H1 (cell line): ENCODE measurements around the gene PRR5L. TPM values are rescaled to one million over a fixed set of nuclear protein-coding genes. Genes with fewer than 3 reads are reported as not detected.

Source experiments
- CTCF ChIA-PET: fragments of 300-600 bp; sonication (Branson Sonifier 250); formaldehyde crosslinking; loops from one replicate; lab custom pipeline; 2021; ENCODE audit not compliant: partially characterized antibody; lab: Charles Lee
- POLR2A ChIA-PET: fragments of 300-600 bp; sonication (Branson Sonifier 250); formaldehyde crosslinking; loops from one replicate; lab custom pipeline; 2021; ENCODE audit warnings: inconsistent platforms; ENCODE audit not compliant: partially characterized antibody; lab: Charles Lee
- DNase-seq, 2 experiments: peaks; one replicate each; pipeline versions ENCODE4 v3.0.0 to v3.0.0-alpha.2; 2010 to 2022; ENCODE audit warnings: low spot score in 2 of 2, low read depth in 1 of 2, mixed read lengths in 1 of 2
- FAIRE-seq: peaks from 2 replicates; lab custom pipeline; 2011; peaks lifted over from hg19 to GRCh38; lab: Jason Lieb, UNC
- H2AFZ ChIP-seq: 2 replicates; pipeline ENCODE4 v1.8.1; 2012; ENCODE audit warnings: low read length, inconsistent platforms
- H2AK5ac ChIP-seq: 2 replicates; pipeline ENCODE4 v1.6.1; 2013; ENCODE audit warnings: low read depth, low read length
- H2BK120ac ChIP-seq: replicated peaks from 2 replicates; pipeline ENCODE3; 2013; ENCODE audit warnings: low read depth, low read length, inconsistent platforms
- H2BK12ac ChIP-seq: 2 replicates; pipeline ENCODE4 v1.6.1; 2013; ENCODE audit warnings: low read depth, low read length
- H2BK15ac ChIP-seq: 2 replicates; pipeline ENCODE4 v1.6.1; 2013; ENCODE audit warnings: low read length
- H2BK20ac ChIP-seq: 2 replicates; pipeline ENCODE4 v1.6.1; 2013; ENCODE audit warnings: low read length
- H2BK5ac ChIP-seq: 2 replicates; pipeline ENCODE4 v1.6.1; 2013; ENCODE audit warnings: low read depth, low read length
- H3K14ac ChIP-seq: 2 replicates; pipeline ENCODE4 v1.6.1; 2013; ENCODE audit warnings: inconsistent platforms; ENCODE audit not compliant: insufficient read length
- H3K18ac ChIP-seq: 2 replicates; pipeline ENCODE4 v1.6.1; 2013; ENCODE audit warnings: low read length; ENCODE audit errors: extremely low read depth
- H3K23ac ChIP-seq: 2 replicates; pipeline ENCODE4 v1.6.1; 2013; ENCODE audit warnings: inconsistent platforms; ENCODE audit not compliant: insufficient read length
- H3K23me2 ChIP-seq: 2 replicates; pipeline ENCODE4 v1.6.1; 2013; ENCODE audit warnings: low read depth, low read length
- H3K27ac ChIP-seq: 2 replicates; pipeline ENCODE4 v1.6.1; 2011; ENCODE audit warnings: low read depth, low read length, inconsistent platforms
- H3K27me3 ChIP-seq, 4 experiments: replicated peaks in 1 of 4; 1 replicate in 1 of 4; 2 replicates in 3 of 4; pipeline versions ENCODE4 v1.6.1 to v1.8.1; 2011 to 2013; ENCODE audit warnings: low read length in 3 of 4, mild to moderate bottlenecking in 3 of 4, inconsistent platforms in 2 of 4, mixed read lengths in 2 of 4, moderate library complexity in 1 of 4; ENCODE audit not compliant: control insufficient read depth in 3 of 4, insufficient read depth in 3 of 4; ENCODE audit errors: extremely low read depth in 1 of 4
- H3K36me3 ChIP-seq, 4 experiments: 2 replicates each; pipeline versions ENCODE4 v1.6.1 to v1.8.1; 2011 to 2013; ENCODE audit warnings: mild to moderate bottlenecking in 4 of 4, low read length in 3 of 4, moderate library complexity in 2 of 4, control low read depth in 1 of 4, inconsistent platforms in 1 of 4; ENCODE audit not compliant: insufficient read depth in 4 of 4, control insufficient read depth in 2 of 4
- H3K4ac ChIP-seq: replicated peaks from 2 replicates; pipeline ENCODE3; 2013; ENCODE audit warnings: low read length, low read depth, mixed read lengths, inconsistent platforms; ENCODE audit not compliant: insufficient read length
- H3K4me1 ChIP-seq, 4 experiments: replicated peaks in 1 of 4; 1 replicate in 1 of 4; 2 replicates in 3 of 4; pipeline versions ENCODE4 v1.6.1 to v1.8.1; 2011 to 2013; ENCODE audit warnings: low read length in 3 of 4, inconsistent platforms in 2 of 4, mixed read lengths in 1 of 4; ENCODE audit not compliant: insufficient read depth in 4 of 4, control insufficient read depth in 3 of 4
- H3K4me2 ChIP-seq, 2 experiments: 2 replicates each; pipeline versions ENCODE4 v1.6.1 to v1.8.1; 2011 to 2013; ENCODE audit warnings: low read depth in 2 of 2, low read length in 2 of 2, control low read depth in 1 of 2, inconsistent platforms in 1 of 2, mild to moderate bottlenecking in 1 of 2; ENCODE audit not compliant: insufficient read depth in 1 of 2
- H3K4me3 ChIP-seq, 4 experiments: fragments of 200-600, 300-600 bp in 1 of 4; sonication (generic), shearing (Covaris generic), sonication (Bioruptor Twin) in 1 of 4; 2 replicates each; pipeline versions ENCODE4 v1.5.1 to v1.8.1; 2011 to 2016; ENCODE audit warnings: low read length in 4 of 4, low read depth in 3 of 4, control low read depth in 2 of 4, inconsistent platforms in 2 of 4, mild to moderate bottlenecking in 2 of 4, mixed read lengths in 1 of 4, moderate library complexity in 1 of 4; ENCODE audit not compliant: insufficient read depth in 2 of 4; ENCODE audit errors: extremely low read depth in 1 of 4
- H3K56ac ChIP-seq: replicated peaks from 2 replicates; pipeline ENCODE3; 2013; ENCODE audit warnings: low read depth, mild to moderate bottlenecking, mixed read lengths, low read length, inconsistent platforms; ENCODE audit not compliant: insufficient read length
- H3K79me1 ChIP-seq: 2 replicates; pipeline ENCODE4 v1.6.1; 2013; ENCODE audit warnings: low read depth, low read length, control low read depth
- H3K79me2 ChIP-seq, 2 experiments: 2 replicates each; pipeline versions ENCODE4 v1.6.1 to v1.8.1; 2012 to 2013; ENCODE audit warnings: low read length in 2 of 2, mild to moderate bottlenecking in 2 of 2, inconsistent platforms in 1 of 2; ENCODE audit not compliant: insufficient read depth in 2 of 2, control insufficient read depth in 1 of 2
- H3K9ac ChIP-seq, 4 experiments: replicated peaks in 1 of 4; 1 replicate in 1 of 4; 2 replicates in 3 of 4; pipeline versions ENCODE4 v1.6.1 to v1.8.1; 2011 to 2013; ENCODE audit warnings: low read depth in 3 of 4, low read length in 3 of 4, control low read depth in 2 of 4, mild to moderate bottlenecking in 2 of 4, moderate library complexity in 2 of 4, inconsistent platforms in 1 of 4; ENCODE audit errors: extremely low read depth in 1 of 4
- H3K9me3 ChIP-seq, 2 experiments: 2 replicates each; pipeline versions ENCODE4 v1.6.1 to v1.8.1; 2012 to 2013; ENCODE audit warnings: mild to moderate bottlenecking in 2 of 2, moderate library complexity in 2 of 2, control low read depth in 1 of 2, inconsistent platforms in 1 of 2, low read depth in 1 of 2, low read length in 1 of 2, mixed read lengths in 1 of 2; ENCODE audit not compliant: insufficient read depth in 2 of 2
- H4K20me1 ChIP-seq, 2 experiments: replicated peaks in 1 of 2; 2 replicates each; pipeline versions ENCODE3 to v1.8.1; 2011 to 2013; ENCODE audit warnings: inconsistent platforms in 2 of 2, low read length in 2 of 2, mild to moderate bottlenecking in 1 of 2; ENCODE audit not compliant: insufficient read depth in 2 of 2, control insufficient read depth in 1 of 2
- H4K5ac ChIP-seq: 2 replicates; pipeline ENCODE4 v1.6.1; 2013; ENCODE audit warnings: low read length, low read depth, mixed read lengths, inconsistent platforms; ENCODE audit not compliant: insufficient read length
- H4K8ac ChIP-seq: 2 replicates; pipeline ENCODE4 v1.8.0; 2013; ENCODE audit warnings: mild to moderate bottlenecking, moderate library complexity, low read length, inconsistent platforms; ENCODE audit not compliant: insufficient read depth; ENCODE audit errors: extremely low read depth
- H4K91ac ChIP-seq: replicated peaks from 2 replicates; pipeline ENCODE3; 2013; ENCODE audit warnings: low read length, mixed read lengths, inconsistent platforms; ENCODE audit not compliant: insufficient read length
- CBX8 ChIP-seq: fragments of 300-800, 300-1000 bp; sonication (generic); IDR thresholded peaks from 2 replicates; pipeline ENCODE4 v1.7.1; 2016; ENCODE audit warnings: low read depth, low read length, borderline replicate concordance
- CTBP2 ChIP-seq: IDR thresholded peaks from 2 replicates; pipeline ENCODE4 v1.7.0; 2011; ENCODE audit warnings: borderline replicate concordance, mild to moderate bottlenecking, moderate library complexity, mixed read lengths, low read length; ENCODE audit not compliant: insufficient read depth, insufficient read length
- GTF2F1 ChIP-seq: IDR thresholded peaks from 2 replicates; pipeline ENCODE4 v1.6.1; 2012; ENCODE audit warnings: low read depth, low read length, improper control_type of control experiment, borderline replicate concordance
- JUN ChIP-seq: IDR thresholded peaks from 2 replicates; pipeline ENCODE4 v1.6.1; 2011; ENCODE audit warnings: low read depth, mild to moderate bottlenecking, improper control_type of control experiment, low read length
- KDM4A ChIP-seq: IDR thresholded peaks from one replicate; pipeline ENCODE4 v1.7.1; 2012; ENCODE audit warnings: low read depth, mild to moderate bottlenecking, moderate library complexity, low read length, inconsistent platforms; ENCODE audit not compliant: severe bottlenecking
- PHF8 ChIP-seq: fragments of 200-600 bp; sonication (generic); conservative IDR thresholded peaks from 2 replicates; pipeline ENCODE4 v1.7.1; 2012; ENCODE audit warnings: low read depth, mild to moderate bottlenecking, inconsistent platforms, low read length, moderate library complexity
- POLR2A ChIP-seq, 2 experiments: IDR thresholded peaks; 1 replicate in 1 of 2; 2 replicates in 1 of 2; pipeline ENCODE4 v1.6.1; 2011; ENCODE audit warnings: low read depth in 2 of 2, low read length in 2 of 2, mild to moderate bottlenecking in 2 of 2; ENCODE audit errors: control extremely low read depth in 1 of 2
- SIN3A ChIP-seq, 2 experiments: IDR thresholded peaks in 1 of 2; conservative IDR thresholded peaks in 1 of 2; 2 replicates each; pipeline ENCODE4 v1.6.1; 2011 to 2012; ENCODE audit warnings: low read length in 2 of 2, improper control_type of control experiment in 1 of 2, low read depth in 1 of 2, mild to moderate bottlenecking in 1 of 2
- SIRT6 ChIP-seq: IDR thresholded peaks from one replicate; pipeline ENCODE4 v1.7.1; 2012; ENCODE audit warnings: low read length, inconsistent platforms
- SIX5 ChIP-seq: IDR thresholded peaks from 2 replicates; pipeline ENCODE4 v1.6.1; 2011; ENCODE audit warnings: mild to moderate bottlenecking, low read depth, low read length
- SP4 ChIP-seq: IDR thresholded peaks from 2 replicates; pipeline ENCODE4 v1.6.1; 2012; ENCODE audit warnings: low read length, inconsistent platforms
- TAF7 ChIP-seq: optimal IDR thresholded peaks from 2 replicates; pipeline ENCODE3; 2011; ENCODE audit warnings: low read depth, mild to moderate bottlenecking, inconsistent platforms, low read length, moderate library complexity, borderline replicate concordance
- TBP ChIP-seq: IDR thresholded peaks from 2 replicates; pipeline ENCODE4 v1.6.1; 2011; ENCODE audit warnings: low read depth, low read length, improper control_type of control experiment
- WGBS, 2 experiments: shearing (Covaris generic) in 1 of 2; methylation state at CpG; one replicate each; pipeline versions ENCODE4 v1.1.6 to v1.1.7; 2013 to 2015; ENCODE audit warnings: low lambda C conversion rate in 2 of 2, mixed read lengths in 2 of 2, inconsistent platforms in 1 of 2, low coverage in 1 of 2, missing lambda C conversion rate in 1 of 2; ENCODE audit not compliant: insufficient replicate concordance in 2 of 2, insufficient coverage in 1 of 2, insufficient read length in 1 of 2; ENCODE audit errors: extremely low coverage in 1 of 2, missing lambda C conversion rate in 1 of 2; 5-methylcytosine and 5-hydroxymethylcytosine counted together
- polyA plus RNA-seq, 7 experiments: library from polyadenylated mRNA; depleted of rRNA in 3 of 7; stranded (reverse) in 5 of 7; unstranded in 2 of 7; fragments of >200 nt in 5 of 7; fragments of 200-250 nt in 2 of 7; gene quantifications; 1 replicate in 5 of 7; 2 replicates in 1 of 7; 4 replicates in 1 of 7; pipeline versions ENCODE4 v1.2.1 to v1.2.3, GENCODE V29; 2011 to 2013; ENCODE audit warnings: missing spikeins in 2 of 7, mixed read lengths in 2 of 7
- total RNA-seq: library from RNA; stranded (reverse); fragmentation: NEBNext Ultra II Directional; extraction: Animal tissue kit (Norgen Biotek cat#: 25700); gene quantifications from 2 replicates; pipeline ENCODE4 v1.2.1, GENCODE V29; 2021

Gene PRR5L
- total and polyA plus RNA-seq, 2 of the 8 experiments (the other 6 are each of a cell fraction or from before 2014, with no cell fraction given) = 6.6 to 10.1 TPM

DNA sequence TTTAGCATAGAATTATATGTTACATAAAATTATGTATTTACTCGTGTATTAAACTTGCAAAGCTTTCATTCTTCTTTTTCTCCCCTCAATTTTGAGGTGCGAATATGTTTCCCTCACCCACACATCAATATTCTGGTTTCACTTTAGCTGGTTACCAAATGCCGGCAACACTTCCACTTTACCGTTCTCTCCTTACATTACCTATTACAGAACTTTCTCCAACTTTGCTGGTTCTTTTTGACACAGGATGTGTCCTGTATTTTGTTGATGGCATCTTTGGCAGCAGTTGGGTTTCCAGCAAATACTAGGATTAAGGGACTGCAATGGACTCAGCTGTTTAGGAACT, 84.9 kb downstream of the PRR5L start:
- H2AFZ ChIP-seq = no peak overlapping the region
- H3K18ac ChIP-seq = no peak overlapping the region
- no peak overlapping the region for H4K91ac ChIP-seq
- H3K36me3 ChIP-seq = no peaks in the 10 kb centered on the region
- 84% methylated on average over 4 of the region's 4 CpGs; no CpG with 5 or more reads in 1 of the 2 experiments for WGBS, 2 experiments
- H3K27ac ChIP-seq = no peak overlapping the region
- no peak overlapping the region for H2BK12ac ChIP-seq
- peaks cover 0 to 3% (median 1%) of the 10 kb centered on the region in 4 experiments; a peak in 1 of 7 replicates for H3K4me1 ChIP-seq
- H2BK15ac ChIP-seq = no peak overlapping the region
- H4K5ac ChIP-seq = no peak overlapping the region
- peaks cover 10% of the 10 kb centered on the region for H3K23me2 ChIP-seq
- no peak overlapping the region for H3K23ac ChIP-seq
- DNase-seq = no peak
- no peak overlapping the region for H4K8ac ChIP-seq
- no peak overlapping the region for H3K56ac ChIP-seq
- FAIRE-seq = no peak
- H3K79me1 ChIP-seq = no peaks in the 10 kb centered on the region
- CTCF ChIA-PET = interaction anchor here (1.0 to 2.6 kb wide), 5 partner anchors 8 to 112 kb away, joined by 4 to 8 read pairs (median 4); no protein-coding TSS in a partner anchor
- no peak overlapping the region for H2BK20ac ChIP-seq
- peaks cover 5 to 18% (median 15%) of the 10 kb centered on the region in 4 experiments for H3K27me3 ChIP-seq
- H3K4me2 ChIP-seq = no peak overlapping the region
- H3K14ac ChIP-seq = no peak overlapping the region
- no peak overlapping the region for H2BK120ac ChIP-seq
- H3K79me2 ChIP-seq = no peaks in the 10 kb centered on the region
- no peak overlapping the region for H3K9ac ChIP-seq
- H3K4me3 ChIP-seq = no peak overlapping the region
- POLR2A ChIA-PET = no interaction called here
- peaks cover 0 to 3% of the 10 kb centered on the region in 2 experiments for H4K20me1 ChIP-seq
- no peaks in the 10 kb centered on the region for H3K9me3 ChIP-seq
- H3K4ac ChIP-seq = no peak overlapping the region
- H2AK5ac ChIP-seq = no peak overlapping the region
- H2BK5ac ChIP-seq = no peak overlapping the region
- TF ChIP-seq SIN3A (conservative IDR thresholded peaks at IDR 0.05 in 1 of 2, IDR thresholded peaks at IDR 0.05 in 1 of 2; ENCODE audit: low read depth in 1 of 2, low read length in 2 of 2) (no peak), TBP (no peak), TAF7 (no peak), GTF2F1 (no peak), SIRT6 (no peak), PHF8 (no peak), SP4 (no peak), POLR2A (IDR thresholded peaks at IDR 0.05; ENCODE audit: control extremely low read depth in 1 of 2, low read depth in 2 of 2, low read length in 2 of 2) (no peak), JUN (no peak), CTBP2 (no peak), SIX5 (no peak), KDM4A (no peak), CBX8 (no peak)
